HG02938 (cell line): ENCODE results near the gene TRPV5.
"Not testable (repeated sequence)": the region's sequence is repeated elsewhere in the genome, so short reads cannot be mapped to it uniquely, and the experiment has no call there.

ENCODE experiments used
- ATAC-seq: cut with Tn5 transposase; IDR thresholded peaks from one replicate; pipeline ENCODE4 v1.9.1; 2021; ENCODE audit warnings: mild to moderate bottlenecking, moderate library complexity; ENCODE audit not compliant: unreplicated experiment

The TRPV5 gene

GRCh38 chr7:142933624-142934023 lies at the start of gene TRPV5:
TSS of gene TRPV5 (minus strand) at chr7:142933746. CDS start at chr7:142933459, 287 bp downstream.
- ATAC-seq, result no peak

- ATAC-seq, result not testable (repeated sequence)
Measured at GRCh38 chr7:142978402-142978801, 44.9 kb upstream of the TRPV5 start.

- ATAC-seq, result no peak
Measured at GRCh38 chr7:142974626-142975025, 41.1 kb upstream of the TRPV5 start.

DNA sequence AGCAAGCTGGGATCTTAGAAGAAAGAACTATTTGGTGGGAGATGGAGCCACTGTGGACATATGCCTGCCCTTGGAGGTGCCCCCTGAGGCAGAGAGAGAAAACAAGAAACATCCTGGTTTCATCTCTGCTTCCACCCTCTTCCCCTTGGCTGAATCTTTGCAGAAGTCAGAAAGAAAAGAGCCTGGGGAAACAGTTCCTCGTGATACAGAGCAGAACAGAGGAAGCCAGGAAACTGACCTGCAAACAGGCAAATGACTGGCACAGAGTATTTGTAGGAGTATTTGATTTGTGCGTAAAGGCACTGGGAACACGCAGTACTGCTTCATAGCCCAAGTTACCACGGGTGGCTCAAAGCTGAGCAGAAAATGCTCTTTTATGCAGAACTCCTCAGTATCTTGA lies 35.6 kb upstream of the TRPV5 start:
- no peak for ATAC-seq

- ATAC-seq, result no peak
Measured at GRCh38 chr7:142968229-142968628, 34.7 kb upstream of the TRPV5 start.

DNA sequence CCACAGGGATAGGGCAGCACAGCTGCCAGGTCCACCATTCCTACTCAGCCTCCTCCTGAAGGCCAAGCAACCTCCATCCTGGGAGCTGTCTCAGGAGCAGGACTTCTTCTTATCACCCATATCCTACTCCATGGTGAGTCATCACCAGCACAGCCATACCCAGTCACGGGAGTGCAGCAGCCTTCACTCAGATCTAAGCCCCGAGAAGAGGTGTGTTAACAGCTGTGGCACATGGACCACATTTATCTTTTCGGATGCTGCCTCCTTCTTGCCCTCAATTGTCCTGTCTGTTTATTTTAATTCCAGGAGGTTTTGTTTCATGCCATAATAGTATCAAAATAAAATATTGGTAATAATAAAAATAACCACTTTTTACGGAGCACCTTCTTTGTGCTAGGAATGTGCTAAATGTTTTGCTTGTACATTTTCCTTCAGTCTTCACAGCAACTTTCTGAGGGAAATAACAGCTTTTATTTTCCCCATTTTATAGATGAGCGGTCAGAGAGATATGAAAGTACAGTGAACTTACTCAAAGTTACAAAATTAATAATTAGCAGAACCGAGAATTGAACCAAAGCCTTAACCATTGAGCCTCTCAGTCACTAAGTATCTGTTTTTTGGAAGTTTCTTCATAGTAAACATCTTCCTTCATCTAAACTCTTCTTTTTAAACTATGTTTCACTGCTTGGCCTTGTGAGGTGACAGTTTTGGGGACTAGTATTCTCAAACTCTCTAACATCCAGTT lies 31.1 kb upstream of the TRPV5 start:
- ATAC-seq, result no peak

DNA sequence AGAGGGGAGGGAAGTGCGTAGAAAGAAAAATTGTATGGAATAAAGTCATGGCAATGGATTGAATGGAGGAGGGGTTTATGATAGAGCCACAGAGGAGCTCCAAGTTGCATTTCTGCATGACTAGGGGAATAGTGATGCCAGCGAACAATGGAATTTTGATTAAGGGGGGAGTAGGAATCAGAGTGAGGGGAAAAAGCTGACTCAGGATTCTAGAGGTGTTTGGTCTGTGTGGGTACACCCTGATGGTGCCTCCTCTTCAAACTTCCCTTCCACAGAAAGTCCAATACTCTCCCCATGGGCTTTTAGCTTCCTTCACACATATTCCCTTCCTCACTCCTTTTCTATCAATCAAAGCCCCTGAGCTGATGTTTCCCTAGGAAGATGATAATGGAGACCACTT lies 30.4 kb upstream of the TRPV5 start:
- no peak for ATAC-seq

GRCh38 chr7:142962991-142963390 lies 29.4 kb upstream of the TRPV5 start:
- ATAC-seq, result no peak

- ATAC-seq, result no peak
Measured at GRCh38 chr7:142961973-142962926, 28.7 kb upstream of the TRPV5 start, which contains the start of gene KEL. TSS of gene KEL (minus strand) at chr7:142962363. CDS start at chr7:142962206, 157 bp downstream.

DNA sequence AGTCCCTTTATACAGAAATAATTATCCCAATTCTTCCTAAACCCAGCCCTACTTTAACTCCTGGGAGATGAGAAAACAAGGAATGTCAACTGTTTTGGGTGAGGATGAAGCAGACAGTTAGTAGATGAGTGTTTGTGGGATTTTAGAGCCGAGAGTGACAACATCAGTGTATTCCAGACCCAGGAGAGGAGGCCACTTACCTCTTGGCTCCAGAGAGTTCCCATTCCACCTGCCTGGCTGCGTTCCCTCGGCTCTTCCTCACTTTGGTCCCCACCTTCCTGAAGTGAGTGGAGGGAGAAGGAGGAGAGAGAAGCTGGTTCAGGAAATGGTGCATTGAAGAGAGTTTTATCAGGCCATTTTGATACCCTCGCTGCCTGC lies 28.0 kb upstream of the TRPV5 start:
- no peak for ATAC-seq

DNA sequence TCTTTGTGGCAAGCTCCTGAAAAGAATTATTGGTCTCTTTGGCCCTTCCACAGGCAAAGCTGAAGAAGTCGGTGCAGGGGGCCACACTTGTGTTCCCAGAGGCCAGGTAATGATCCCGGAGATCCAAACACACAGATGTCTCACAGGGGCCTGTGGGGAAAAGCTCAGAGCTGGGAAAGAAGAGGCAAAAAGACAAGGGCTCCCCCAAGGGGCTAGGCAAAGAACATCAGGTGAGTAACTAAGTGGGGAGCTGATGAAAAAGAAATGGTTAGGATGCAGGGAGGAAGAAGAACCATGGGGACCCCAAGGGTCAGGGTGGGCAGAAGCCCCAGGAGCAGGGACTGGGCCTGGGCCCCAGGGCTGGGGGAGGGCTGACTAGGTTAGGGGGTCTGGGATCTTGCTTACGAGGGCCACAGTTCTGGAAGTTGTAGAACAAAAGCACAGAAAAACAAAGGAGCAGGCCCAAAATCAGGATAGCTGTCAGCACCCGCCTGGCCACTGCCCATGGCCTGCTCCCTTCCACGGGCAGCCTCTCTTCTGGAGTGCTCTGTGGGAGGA lies 27.5 kb upstream of the TRPV5 start:
- ATAC-seq, result no peak

GRCh38 chr7:142959202-142959601 lies 25.7 kb upstream of the TRPV5 start:
- ATAC-seq, result no peak

DNA sequence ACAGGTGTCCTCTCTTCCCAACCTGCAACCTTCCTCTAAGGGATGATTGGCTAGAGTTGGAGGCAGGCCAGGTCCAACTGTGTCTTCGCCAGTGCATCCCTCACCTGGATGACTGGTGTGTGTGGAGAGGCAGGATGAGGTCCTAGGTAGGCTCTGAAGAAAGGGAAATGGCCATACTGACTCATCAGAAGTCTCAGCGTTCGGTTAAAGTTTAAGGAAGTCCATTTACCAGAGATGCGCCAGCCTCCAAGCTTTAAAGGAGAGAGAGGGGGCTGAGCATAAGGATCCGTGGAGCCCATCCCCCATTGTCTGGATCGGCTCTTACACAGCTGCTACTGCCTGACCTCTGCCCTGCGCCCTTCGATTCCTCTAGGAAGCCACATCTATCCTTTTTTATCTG lies 24.2 kb upstream of the TRPV5 start:
- no peak for ATAC-seq

DNA sequence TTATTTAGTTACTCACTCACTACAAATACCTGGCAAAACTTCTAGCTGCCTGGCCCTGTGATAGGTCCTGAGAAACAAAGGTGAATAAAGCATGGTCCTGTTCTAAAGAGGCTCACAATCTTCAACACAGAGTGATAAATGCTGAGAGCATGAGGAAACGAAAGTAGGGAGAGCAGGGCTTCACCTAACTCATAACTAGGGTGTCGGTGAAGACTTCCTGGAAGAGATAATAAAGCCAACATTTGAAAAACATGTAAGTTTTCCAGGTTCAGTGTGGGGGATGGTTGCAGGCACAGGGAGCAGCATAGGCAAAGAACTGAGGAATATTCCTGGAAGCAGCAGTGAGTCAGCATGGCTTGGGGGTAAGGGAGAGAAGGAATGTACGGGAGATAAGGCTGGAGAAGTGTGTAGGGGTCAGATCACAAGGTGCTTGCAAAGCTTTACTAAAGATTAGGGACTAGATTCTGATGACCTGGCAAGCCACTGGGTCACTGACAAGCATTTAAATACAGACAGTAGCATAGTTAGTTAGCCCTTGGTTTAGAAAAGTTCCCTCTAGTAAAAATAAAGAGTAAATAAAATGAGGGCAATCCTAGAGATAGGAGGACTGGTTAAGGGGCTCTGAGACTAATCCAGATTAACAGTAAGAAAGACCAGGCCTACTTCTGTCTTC lies 23.5 kb upstream of the TRPV5 start:
- ATAC-seq, result no peak

GRCh38 chr7:142954680-142955268 lies 21.2 kb upstream of the TRPV5 start:
- ATAC-seq, result peak; percentile 87

- ATAC-seq, result no peak
Measured at GRCh38 chr7:142950235-142950634, 16.7 kb upstream of the TRPV5 start.

- ATAC-seq, result no peak
Measured at GRCh38 chr7:142948603-142949002, 15.1 kb upstream of the TRPV5 start.

DNA sequence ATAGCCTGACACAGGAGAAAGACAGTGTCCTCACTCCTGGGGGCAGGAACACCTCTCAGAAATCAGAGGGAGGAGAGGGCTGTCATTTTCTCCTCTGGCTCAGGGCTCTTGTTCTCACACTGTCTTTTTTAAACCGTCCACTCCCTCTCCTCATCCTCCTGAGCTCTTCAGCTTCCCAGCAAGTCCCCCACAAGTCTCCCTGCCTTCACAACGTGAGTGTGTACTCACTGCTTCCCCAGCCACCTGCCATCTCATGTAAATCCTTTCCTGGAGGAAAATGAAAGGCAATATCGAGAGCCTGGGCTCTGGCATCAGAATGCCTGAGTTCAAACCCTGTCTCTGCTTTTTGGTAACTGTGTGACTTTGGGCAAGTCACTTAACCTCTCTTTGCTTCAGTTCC lies 11.5 kb upstream of the TRPV5 start:
- no peak for ATAC-seq

- no peak for ATAC-seq
Measured at GRCh38 chr7:142943706-142944268, 10.2 kb upstream of the TRPV5 start.

DNA sequence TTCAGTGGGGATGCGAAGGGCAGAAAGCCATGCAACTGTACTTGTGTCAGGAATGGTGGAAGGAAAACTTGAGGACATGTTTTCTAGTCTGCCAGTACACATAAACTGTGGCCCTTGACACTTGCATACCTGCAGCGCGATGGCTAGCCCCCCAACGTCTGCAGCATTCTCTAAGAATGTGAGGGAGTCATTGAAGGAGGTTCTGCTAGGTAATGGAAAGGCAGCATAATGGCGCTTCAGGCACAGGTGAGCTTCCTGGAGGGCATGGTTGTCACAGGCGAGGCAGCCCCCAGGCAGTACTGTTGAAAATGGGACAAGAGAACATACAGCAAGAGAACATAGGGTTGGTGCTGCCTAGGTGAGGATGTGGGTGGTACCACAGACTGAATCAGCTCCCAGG lies 9.2 kb upstream of the TRPV5 start:
- no peak for ATAC-seq
